ENCODE measurements around the gene MLST8.
A peak's percentile ranks its signal among the peaks of the same experiment; 100 is the strongest.
"Not testable (repeated sequence)": the region's sequence is repeated elsewhere in the genome, so short reads cannot be mapped to it uniquely, and the experiment has no call there.

The MLST8 gene

DNA sequence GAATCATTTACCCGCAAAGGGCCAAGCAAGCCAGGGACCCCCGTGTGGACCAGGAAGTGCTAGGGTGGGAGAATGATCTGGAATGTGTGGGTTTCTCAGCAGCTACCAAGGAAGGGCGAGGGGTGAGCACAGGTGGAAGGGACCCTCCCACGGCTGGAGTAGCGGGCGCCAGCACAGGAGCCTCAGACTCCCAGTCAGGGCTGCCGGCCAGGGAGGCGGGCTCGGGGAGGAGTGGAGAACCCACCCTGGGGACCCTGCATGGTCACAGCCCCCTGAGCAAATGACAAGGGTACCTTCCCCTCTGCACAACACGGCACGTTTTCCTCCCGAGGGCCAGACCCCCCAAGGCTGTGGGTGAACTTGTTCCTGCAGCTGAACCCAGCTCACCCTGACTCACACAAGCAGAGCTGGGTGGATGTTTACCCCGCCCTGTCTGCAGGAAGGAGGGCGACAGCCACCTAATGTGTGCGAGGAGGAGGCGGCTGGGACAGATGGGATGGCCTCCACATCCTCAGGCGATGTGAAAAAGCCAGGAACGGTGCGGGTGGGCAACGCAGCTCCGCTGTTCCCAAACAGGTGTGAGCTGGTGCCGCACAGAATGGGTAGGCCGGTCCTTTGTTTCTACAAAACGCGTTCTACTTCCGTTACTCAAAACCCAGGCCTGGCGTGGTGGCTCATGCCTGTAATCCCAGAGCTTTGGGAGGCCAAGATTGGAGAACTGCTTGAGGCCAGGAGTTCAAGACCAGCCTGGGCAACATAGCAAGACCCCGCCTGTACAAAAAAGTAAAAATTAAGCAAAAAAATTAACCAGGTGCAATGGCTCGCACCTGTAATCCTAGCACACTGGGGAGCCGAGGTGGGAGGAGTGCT lies 39.9 kb downstream of the MLST8 start:
- DNase-seq (ENCODE audit: low read depth in 2 of 2): no peak

DNA sequence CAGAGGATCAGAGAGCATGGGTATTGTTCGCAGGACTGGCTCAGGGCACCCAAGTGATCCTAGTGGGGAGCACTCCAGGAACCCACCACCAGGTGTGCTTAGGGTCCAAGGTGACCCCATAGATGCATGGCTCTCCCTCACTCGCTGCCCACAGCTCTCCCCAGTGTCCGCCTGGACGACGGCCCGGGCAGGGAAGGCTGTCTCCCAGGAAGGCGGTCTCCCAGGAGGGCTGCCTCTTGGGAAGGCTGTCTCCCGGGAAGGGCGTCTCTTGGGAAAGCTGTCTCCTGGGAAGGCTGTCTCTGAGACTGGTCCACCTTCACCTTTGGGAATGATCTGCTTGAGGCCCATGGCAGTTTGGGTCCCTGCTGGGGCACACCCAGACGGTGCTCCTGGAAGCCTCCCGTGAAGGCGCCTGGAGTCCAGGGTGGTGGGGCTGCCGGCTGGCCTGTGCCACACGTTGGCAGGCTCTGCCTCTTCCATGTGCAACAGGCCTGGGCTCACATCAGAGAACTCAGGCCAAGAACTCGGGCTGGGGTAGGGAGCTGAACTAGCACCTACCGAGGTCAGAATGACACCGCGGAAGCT lies 41.1 kb downstream of the MLST8 start:
- no peak for DNase-seq (ENCODE audit: low read depth in 2 of 2)

DNA sequence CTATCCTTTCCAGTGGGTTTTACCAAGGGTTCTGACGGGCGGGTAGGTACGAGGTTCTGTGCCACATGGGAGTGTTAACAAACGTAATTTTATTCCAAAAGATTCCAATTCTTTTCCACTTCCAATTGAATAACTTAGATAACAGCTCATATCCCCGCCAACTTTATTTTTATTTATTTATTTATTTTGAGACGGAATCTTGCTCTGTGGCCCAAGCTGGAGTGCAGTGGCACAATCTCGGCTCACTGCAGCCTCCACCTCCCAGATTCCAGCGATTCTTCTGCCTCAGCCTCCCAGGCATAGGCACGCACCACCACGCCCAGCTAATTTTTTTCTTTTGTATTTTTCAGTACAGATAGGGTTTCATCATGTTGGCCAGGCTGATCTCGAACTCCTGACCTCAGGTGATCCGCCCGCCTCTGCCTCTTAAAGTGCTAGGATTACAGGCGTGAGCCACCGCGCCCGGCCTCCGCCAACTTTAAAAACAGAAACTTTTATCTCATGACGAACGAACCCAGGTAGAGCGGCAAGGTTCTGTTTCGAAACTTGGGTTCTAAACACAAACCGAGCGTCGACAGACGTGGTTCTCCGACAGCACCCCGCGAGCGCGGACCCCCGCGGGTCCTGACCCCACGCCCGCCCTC lies 45.5 kb downstream of the MLST8 start:
- DNase-seq (ENCODE audit: low read depth in 2 of 2): no peak

DNA sequence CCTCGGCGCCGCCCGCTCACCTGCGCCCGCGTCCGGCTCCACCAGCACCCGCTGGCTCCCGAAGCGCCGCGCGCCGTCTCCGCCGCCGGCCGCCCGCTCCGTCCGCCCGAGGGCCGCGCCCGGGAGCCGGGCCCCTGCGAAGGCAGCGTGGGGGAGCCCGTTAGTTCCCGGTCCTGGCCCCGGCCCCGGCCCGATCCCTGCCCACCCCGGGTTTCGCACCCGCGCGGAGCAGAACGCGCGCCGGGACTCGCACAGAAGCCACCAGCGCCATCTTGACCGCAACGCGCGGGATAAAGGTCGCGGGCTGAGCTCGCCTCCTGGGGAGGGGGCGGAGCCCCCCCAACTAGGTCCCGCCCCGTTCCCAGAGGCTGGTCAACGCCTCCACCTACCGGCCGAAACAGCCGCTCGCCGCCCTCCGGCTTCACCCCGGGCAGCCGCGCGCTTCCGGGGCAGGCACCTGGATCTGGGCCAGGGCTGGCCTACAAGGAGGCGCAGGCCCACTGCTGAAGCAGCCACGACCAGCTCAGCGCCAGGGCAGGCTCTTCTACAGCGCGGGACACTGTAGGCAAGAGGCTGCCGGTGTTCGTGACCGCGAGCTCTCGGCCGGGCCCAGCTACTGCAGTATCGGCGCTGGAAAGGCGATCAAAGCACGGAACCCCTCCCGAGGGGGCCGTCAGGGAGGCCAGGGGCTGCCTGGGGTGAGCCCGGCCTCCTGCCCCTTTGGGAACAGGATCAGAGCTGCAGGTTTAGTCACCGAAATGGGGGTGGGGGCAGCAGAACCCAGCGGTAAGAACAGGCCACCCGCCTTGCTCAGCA lies 46.2 kb downstream of the MLST8 start, which contains the start of gene ECI1:
Gene ECI1 (minus strand): TSS at position 292 of the 816 bp plus-strand sequence. CDS start 21 bp downstream, at position 271.
- DNase-seq (ENCODE audit: low read depth in 2 of 2): peak; percentile 54 to 63

DNA sequence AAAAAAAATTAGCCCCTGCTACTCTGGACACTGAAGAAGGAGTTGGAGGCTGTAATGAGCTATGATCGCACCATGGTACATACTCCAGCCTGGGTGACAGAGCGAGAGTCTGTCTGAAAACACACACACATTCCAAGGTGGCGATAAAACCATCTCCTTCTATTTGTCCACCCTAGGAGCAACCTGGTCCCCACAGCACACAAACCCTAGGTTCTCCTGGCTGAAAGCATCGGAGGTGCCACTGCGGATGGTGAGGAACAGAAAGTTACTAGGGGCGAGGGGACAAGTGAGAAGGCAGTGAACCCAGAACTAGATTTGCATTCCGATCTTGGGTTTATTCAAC lies 47.5 kb downstream of the MLST8 start:
- DNase-seq (ENCODE audit: low read depth in 2 of 2): no peak

DNA sequence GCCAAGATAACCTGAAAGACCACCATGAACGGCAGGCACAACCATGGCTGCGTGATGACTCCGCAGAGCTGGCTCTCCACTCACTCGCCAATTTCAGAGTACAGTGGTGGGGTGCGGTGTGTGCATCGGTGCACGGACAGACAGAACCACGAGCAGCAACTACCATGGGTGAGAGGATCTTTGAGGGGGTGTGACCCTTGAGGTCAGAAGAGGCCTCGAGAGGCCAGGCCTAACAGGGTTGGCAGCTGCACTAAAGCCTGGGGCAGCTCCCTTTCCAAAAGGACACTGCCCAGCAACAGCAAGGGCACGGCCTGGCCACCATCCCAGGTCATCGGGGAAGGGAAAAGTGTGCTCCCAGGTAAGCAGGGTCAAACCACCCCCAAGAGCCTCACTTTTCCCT lies 48.0 kb downstream of the MLST8 start:
- DNase-seq (ENCODE audit: low read depth in 2 of 2): no peak

DNA sequence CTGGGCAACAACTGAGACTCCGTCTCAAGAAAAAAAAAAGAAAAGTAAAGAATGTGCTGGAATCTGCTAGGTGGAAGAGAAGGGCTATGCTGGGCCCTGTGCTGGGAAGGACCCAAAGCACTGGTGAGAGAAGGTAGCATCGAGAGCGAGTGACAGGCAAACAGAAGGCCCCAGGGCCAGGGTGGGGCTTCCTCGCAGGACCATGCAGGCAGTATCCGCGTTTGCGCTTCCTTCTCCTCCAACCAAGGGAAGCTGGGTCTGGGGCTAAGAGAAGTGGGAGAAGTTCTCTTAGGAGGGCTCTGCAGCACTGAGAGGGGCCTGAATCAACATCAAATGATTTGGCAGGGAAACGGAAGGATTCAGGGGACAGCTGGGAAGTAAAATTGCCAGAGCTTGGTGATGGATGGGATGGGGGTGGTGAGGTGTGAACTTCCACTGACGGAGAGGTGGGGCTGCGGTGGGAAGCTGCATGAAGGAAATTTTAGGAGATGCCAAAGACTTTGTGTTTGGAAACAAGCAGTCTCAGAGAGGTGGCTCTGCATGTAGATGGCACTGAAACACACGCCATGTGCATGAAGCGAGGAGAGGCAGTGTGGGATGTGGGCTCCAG lies 51.4 kb downstream of the MLST8 start:
- no peak for DNase-seq (ENCODE audit: low read depth in 2 of 2)

DNA sequence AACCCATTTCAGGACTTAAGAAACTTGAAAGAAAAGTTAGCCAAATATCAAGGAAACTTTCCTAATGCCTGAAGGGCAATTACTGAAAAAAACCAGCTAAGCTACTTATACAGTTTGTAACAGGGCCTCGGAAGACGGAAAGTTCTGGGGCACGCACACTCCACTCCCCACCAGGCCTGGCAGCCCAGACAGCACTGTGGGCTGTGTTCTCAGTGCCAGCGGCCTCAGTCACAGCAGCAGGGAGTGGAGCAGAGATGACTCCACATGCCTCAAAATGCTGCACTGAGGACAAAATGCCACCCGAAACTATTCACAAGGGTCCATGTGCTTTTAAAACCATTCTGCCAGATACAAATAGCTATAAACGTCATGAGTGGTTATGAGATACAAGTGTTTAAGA lies 52.5 kb downstream of the MLST8 start:
- no peak for DNase-seq (ENCODE audit: low read depth in 2 of 2)

DNA sequence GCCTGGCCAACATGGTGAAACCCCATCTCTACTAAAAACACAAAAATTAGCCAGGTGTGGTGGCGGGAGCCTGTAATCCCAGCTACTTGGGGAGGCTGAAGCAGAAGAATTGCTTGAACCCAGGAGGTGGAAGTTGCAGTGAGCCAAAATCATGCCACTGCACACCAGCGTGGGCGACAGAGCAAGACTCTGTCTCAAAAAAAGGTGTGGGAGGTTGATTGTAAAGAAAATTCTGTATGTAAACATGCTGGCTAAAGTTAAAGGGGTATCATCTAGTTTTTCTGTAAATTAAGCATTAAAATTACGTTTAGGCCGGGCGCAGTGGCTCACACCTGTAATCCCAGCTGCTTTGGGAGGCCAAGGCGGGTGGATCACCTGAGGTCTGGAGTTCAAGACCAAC lies 53.3 kb downstream of the MLST8 start:
- DNase-seq (ENCODE audit: low read depth in 2 of 2): not testable (repeated sequence)

Data from stimulated activated CD8-positive, alpha-beta memory T cell treated with anti-CD3 and anti-CD28 coated beads, Interleukin-15, amount 100 ng/mL, for 4 hours (primary cell).